ENCODE data around the gene SUSD6.
A peak's percentile ranks its signal among the peaks of the same experiment; 100 is the strongest.

Gene SUSD6, protein sequence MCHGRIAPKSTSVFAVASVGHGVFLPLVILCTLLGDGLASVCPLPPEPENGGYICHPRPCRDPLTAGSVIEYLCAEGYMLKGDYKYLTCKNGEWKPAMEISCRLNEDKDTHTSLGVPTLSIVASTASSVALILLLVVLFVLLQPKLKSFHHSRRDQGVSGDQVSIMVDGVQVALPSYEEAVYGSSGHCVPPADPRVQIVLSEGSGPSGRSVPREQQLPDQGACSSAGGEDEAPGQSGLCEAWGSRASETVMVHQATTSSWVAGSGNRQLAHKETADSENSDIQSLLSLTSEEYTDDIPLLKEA

GRCh38 chr14:69611172-69612013 lies at the start of gene SUSD6:
TSS of gene SUSD6 (plus strand) at chr14:69611596. CDS start at chr14:69658593, 46,997 bp downstream.
- peak; percentile 82 to 88 for DNase-seq (ENCODE audit: low read depth in 2 of 2)

- DNase-seq (ENCODE audit: low read depth in 2 of 2): no peak
Observed at GRCh38 chr14:69561893-69562292, 49.5 kb upstream of the SUSD6 start.

DNA sequence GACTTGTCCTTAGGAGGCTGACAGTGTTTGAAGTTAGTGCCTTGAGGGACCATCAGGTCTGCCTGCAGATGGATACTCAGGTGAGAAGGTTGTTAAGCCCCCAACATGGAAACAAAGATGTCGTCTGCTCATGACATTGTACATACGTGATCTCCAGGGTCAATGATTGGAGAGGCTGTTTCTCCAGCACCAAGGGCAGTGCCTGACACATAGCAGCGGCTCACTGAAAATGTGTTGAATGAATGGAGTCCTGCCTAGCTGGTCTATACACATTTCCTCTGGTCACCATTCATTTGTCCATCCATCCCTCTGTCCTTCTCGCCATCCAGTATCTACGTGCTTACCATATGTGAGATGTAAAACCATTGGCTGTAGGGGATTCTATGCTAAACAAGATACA lies 43.8 kb upstream of the SUSD6 start:
- DNase-seq (ENCODE audit: low read depth in 2 of 2): no peak

- DNase-seq (ENCODE audit: low read depth in 2 of 2): no peak
Observed at GRCh38 chr14:69569859-69570258, 41.5 kb upstream of the SUSD6 start.

DNA sequence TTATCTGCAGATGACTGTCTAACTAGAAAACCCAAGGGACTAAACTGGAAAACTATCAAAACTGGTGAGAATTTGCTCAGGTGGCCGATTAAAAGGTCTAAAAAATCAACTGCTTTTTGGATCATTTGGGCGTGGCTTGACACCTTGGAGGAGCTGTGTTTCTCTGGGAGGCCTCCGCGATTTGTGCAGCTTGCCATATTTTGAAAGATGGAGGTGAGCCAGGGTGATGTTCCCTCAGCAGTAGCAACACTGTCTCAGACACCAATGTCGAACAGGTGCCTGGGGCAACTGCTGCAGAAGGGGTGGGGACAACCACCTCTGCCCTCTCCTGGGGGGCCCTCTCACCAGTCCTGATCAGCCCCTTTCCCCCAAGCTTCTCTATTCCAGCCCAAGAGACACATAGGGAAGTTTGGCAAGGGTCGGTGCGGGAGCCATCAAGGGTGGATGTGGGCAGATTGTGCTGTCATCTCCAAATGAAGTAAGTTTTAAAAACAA lies 40.5 kb upstream of the SUSD6 start:
- DNase-seq (ENCODE audit: low read depth in 2 of 2): no peak

GRCh38 chr14:69571449-69572029 lies 39.9 kb upstream of the SUSD6 start:
- DNase-seq (ENCODE audit: low read depth in 2 of 2): no peak

DNA sequence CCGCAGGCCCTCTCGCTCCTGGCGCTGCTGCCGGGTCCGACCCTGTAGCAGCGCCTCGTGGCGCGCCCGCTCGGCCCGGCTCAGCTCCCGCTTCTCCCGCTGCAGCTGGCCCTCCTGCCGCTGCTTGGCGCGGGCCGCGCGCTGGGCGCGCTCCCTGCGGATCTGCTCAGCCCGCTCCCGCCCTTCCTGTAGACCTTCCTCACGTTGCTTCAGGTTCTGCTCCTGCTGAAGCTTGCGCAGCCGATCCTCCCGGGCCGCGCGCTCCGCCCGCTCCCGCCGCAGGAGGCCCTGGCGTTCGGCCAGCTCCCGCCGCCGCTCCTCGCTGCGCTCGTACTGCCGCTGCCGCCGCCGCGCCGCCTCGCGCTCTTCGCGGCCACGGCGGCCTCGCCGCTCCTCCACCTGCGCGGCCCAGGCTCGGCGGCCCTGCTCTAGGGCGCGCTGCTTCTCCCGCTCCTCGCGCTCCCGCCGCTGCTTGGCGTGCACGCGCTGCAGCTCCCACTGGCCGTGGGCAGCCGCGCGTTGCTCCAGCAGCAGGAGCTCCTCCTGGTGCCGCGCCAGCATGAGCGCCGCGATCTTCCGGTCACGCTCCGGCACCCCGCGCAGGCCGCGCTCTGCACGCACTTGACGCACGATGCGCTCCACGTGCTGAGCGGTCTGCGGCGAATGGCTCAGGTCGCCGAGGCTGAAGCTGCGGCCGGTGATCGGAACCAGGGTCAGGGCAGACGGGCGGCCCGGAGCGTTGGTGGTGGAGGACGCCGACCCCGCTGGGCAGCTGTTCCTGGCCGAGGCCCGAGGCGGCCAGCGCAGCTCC lies 39.2 kb upstream of the SUSD6 start:
- DNase-seq (ENCODE audit: low read depth in 2 of 2): no peak

- no peak for DNase-seq (ENCODE audit: low read depth in 2 of 2)
Observed at GRCh38 chr14:69572841-69573135, 38.6 kb upstream of the SUSD6 start.

GRCh38 chr14:69573205-69573830 lies 38.1 kb upstream of the SUSD6 start:
- no peak for DNase-seq (ENCODE audit: low read depth in 2 of 2)

DNA sequence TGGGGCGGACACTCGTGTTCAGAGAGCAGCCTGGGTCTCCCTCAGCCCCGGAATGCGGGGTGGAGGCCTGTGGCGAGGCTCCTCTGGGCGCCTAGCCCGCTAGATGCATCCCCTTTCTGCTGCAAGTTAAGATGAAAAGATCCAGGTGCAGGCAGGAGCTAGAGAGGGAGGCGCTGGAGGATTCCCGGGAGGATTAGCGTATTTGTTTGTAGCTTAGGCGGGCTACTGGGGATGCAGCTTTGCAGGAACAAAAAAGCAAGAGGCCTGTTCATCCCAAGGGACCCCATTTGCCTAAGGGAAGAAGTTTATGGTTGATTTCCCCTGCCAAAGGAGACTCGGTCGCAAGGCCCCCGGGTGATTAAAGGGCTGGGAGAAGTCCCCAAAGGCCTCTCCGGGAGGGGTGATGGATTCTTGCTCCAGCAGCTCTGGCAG lies 37.5 kb upstream of the SUSD6 start:
- no peak for DNase-seq (ENCODE audit: low read depth in 2 of 2)

DNA sequence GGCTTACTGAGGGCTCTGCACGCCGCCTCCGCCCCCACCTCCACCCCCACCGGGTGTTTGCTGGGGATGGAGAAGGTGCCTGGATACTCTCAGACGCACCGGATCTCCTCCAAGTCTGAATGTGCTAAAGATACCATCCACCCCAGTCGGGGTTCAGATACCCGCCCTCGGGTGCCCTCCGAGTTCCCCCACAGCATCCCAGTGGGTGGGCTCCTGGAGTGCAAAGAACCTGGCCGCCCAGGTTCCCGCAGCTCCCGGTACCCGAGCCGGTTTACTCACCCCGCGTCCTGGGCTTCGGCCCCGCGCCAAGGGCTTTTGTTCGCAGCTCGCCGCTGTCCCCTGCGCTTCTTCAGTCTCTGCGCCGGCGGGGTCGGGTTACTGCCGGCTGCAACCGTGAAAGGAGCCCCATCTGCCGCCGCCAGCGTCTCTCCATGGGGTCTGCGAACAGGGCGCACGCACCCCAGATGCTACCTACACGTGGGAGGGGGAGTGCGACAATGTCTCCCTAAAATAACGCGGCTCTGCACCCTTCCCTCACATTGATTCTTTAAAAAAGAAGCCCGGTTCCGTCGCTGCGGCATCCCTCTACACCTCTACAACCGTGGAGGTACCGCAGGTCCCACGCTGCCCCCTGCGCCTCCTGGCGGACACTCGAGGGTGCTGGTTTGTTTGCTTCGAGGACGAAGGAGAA lies 37.0 kb upstream of the SUSD6 start, which contains the start of gene CCDC177:
Gene CCDC177, minus strand, starts transcription at position 609 of the 691 bp plus-strand sequence. CDS start 1,249 bp downstream, outside the sequence.
- peak; percentile 54 to 73 for DNase-seq (ENCODE audit: low read depth in 2 of 2)

DNA sequence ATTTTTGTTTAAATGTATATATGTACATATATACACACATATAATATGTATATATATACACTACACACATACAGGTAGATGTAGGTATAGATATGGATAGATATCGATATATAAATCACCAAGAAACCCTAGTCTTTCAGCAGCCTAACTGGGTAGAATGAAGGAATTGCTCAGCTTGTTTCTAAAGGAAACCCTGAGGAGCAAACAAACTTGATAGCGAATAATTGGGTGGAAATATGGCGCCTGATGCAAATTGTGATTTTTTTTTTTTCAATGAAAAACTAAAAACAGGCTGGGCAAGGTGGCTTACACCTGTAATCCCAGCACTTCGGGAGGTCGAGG lies 36.5 kb upstream of the SUSD6 start:
- DNase-seq (ENCODE audit: low read depth in 2 of 2): no peak

- no peak for DNase-seq (ENCODE audit: low read depth in 2 of 2)
Observed at GRCh38 chr14:69579476-69579875, 31.9 kb upstream of the SUSD6 start.

DNA sequence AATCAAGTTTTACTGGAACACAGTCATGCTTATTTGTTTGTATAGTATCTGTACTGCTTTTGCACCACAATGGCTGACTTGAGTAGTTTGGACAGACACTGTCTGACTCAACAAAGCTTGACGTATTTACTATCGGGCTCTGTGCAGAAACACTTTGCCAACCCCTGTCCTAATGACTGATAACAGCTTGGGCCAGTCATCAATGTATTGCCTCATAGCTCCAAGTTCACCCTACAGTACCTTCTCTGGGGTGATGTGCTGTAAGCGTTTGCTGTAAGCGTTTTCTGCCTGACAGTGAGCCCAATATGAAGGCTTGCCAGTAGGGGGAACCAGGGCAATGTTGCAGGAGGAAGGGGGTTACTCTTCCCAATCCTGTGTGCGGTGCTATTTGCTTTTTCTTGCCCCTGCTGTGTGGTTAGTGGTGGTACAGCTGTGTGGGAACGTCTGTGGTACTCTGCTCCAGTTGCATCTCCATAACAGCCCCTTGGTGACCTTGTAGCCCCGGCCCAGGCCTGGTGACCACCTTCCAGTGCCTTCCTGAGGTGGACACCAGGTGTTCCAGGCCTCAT lies 31.3 kb upstream of the SUSD6 start:
- no peak for DNase-seq (ENCODE audit: low read depth in 2 of 2)

DNA sequence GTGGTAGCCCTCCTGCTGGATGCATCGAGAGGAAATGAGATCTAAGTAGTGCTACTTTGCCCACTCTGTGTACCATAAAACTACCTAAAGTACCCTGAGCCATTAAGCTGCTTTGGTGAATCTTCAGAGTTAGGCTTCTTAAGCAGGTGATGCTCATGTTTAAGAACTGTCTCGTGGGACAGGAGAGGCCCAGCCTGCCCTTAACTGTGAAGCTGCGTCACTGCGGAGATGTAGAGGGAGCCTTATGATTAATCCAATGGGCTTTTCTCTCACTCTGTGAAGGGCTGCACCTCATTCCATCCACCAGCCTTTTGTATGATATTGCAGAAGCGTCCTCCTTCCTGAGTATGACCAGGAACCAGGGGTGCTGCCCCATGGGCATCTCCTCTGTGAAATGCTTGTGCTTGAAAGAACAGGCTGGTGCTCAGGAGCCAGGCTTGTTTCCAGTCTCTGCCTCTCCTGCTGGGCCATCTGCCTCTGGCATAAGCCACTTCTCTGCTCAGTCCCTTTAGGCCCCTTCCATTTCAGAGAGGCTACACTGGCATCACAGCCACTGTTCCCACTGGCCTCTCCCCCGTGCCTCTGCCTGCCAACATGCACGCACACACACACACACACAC lies 30.0 kb upstream of the SUSD6 start:
- DNase-seq (ENCODE audit: low read depth in 2 of 2): no peak

DNA sequence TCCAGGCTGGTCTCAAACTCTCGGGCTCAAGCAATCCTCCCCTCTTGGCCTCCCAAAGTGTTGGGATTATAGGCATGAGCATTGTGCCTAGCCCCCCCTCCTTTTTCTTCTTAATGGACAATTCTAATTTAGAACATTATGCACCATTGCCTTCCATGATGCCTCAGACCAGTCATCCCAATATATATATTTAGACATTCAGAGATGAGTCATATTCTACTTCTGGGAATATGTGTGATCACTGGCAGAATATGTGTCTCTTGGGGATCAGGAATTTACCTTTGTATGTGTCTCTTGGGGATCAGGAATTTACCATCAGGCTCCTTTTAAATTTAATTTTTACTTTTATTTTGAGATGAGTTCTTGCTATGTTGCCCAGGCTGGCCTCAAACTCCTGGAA lies 29.2 kb upstream of the SUSD6 start:
- no peak for DNase-seq (ENCODE audit: low read depth in 2 of 2)

DNA sequence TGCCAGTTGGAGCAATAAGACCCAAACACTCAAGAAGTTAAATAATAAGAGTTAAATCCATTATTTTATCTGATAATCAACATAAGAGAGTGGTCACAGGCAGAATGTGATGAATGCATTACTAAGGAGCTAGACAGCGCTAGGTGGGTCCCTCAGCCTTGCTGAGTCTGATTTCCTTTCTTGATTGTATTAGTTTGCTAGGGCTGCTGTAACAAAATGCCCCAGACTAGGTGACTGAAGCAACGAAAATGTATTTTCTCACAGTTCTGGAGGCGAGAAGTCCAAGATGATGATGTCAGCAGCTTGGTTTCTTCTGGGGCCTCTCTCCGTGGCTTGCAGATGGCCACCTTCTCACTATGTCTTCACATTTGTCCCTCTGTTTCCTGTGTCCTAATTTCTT lies 28.6 kb upstream of the SUSD6 start:
- DNase-seq (ENCODE audit: low read depth in 2 of 2): no peak

GRCh38 chr14:69584389-69584788 lies 27.0 kb upstream of the SUSD6 start:
- DNase-seq (ENCODE audit: low read depth in 2 of 2): no peak

DNA sequence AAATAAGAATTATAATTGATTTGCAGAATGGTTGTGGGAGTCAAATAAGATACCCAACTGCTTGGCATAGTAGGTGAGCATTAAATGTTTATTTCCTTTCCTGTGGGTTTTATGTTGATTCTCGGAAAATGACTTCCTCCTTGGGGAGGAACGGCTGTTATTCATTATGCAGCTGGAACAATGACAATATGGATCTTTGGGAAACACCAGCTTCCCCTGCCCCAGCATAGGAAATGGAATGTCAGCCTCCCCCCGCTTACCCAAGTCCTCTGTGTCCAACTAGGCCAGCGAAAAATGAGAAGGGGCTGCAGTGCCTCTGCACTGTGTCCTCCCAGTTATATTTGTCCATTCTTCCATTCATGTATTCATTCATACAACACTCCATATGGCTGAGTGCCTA lies 25.0 kb upstream of the SUSD6 start:
- DNase-seq (ENCODE audit: low read depth in 2 of 2): no peak

GRCh38 chr14:69587389-69587788 lies 24.0 kb upstream of the SUSD6 start:
- no peak for DNase-seq (ENCODE audit: low read depth in 2 of 2)
